ENCODE data around the gene ATF7.

- no peak for TF ChIP-seq GATA3 (IDR thresholded peaks at IDR 0.05; ENCODE audit: low read depth, low read length)
- TF ChIP-seq GATA2 (IDR thresholded peaks at IDR 0.05; ENCODE audit: low read depth, low read length), result no peak
These were observed 94.2 kb downstream of the ATF7 start for GRCh38 chr12:53532021-53532420.

Measured in SH-SY5Y (cell line).